PFSK-1 (cell line): Measurements from ENCODE around the gene NMB.

Experiments used
- FOXP2 ChIP-seq: optimal IDR thresholded peaks from 2 replicates; pipeline ENCODE3; 2011; ENCODE audit warnings: borderline replicate concordance, control low read depth, inconsistent platforms; ENCODE audit not compliant: insufficient read depth; ENCODE audit errors: extremely low read length, extremely low read depth
- POLR2AphosphoS5 ChIP-seq: IDR thresholded peaks from 2 replicates; pipeline ENCODE4 v1.6.1; 2012; ENCODE audit warnings: low read depth, mild to moderate bottlenecking, control low read depth, low read length, moderate library complexity
- SIN3A ChIP-seq: IDR thresholded peaks from 2 replicates; pipeline ENCODE4 v1.6.1; 2012; ENCODE audit warnings: mild to moderate bottlenecking, low read length, moderate library complexity, borderline replicate concordance; ENCODE audit not compliant: insufficient read depth
- TAF1 ChIP-seq: IDR thresholded peaks from 2 replicates; pipeline ENCODE4 v1.6.1; 2012; ENCODE audit warnings: low read length, control low read depth, borderline replicate concordance; ENCODE audit not compliant: insufficient read depth
- TF ChIP-seq, protein P1 (sequence below), 2 experiments: IDR thresholded peaks; 2 replicates each; pipeline versions ENCODE4 v1.6.1 to v1.8.0; 2011 to 2012; ENCODE audit warnings: low read depth in 2 of 2, low read length in 2 of 2, control low read depth in 1 of 2, inconsistent platforms in 1 of 2, mild to moderate bottlenecking in 1 of 2, moderate library complexity in 1 of 2; ENCODE audit not compliant: insufficient read depth in 1 of 2

The NMB gene

DNA sequence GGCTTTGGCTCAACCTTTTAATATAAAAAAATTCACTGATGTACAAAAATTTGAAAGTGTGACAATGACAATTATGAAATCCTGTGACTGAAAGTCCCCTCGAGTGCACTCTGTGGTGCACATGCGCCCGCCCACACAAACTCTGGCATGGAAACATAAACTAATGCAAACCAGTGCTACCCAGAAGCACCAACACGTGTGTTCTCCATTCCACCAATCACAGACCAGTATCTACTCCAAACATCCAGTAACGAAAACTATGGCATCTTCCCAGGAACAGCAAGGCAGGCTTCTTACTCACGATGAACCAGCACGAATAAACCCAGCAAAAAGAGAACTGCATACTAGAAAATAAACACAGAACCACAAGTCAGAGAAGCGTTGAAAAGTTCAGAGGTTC lies 11.7 kb upstream of the NMB start:
- TF ChIP-seq, protein P1, sequence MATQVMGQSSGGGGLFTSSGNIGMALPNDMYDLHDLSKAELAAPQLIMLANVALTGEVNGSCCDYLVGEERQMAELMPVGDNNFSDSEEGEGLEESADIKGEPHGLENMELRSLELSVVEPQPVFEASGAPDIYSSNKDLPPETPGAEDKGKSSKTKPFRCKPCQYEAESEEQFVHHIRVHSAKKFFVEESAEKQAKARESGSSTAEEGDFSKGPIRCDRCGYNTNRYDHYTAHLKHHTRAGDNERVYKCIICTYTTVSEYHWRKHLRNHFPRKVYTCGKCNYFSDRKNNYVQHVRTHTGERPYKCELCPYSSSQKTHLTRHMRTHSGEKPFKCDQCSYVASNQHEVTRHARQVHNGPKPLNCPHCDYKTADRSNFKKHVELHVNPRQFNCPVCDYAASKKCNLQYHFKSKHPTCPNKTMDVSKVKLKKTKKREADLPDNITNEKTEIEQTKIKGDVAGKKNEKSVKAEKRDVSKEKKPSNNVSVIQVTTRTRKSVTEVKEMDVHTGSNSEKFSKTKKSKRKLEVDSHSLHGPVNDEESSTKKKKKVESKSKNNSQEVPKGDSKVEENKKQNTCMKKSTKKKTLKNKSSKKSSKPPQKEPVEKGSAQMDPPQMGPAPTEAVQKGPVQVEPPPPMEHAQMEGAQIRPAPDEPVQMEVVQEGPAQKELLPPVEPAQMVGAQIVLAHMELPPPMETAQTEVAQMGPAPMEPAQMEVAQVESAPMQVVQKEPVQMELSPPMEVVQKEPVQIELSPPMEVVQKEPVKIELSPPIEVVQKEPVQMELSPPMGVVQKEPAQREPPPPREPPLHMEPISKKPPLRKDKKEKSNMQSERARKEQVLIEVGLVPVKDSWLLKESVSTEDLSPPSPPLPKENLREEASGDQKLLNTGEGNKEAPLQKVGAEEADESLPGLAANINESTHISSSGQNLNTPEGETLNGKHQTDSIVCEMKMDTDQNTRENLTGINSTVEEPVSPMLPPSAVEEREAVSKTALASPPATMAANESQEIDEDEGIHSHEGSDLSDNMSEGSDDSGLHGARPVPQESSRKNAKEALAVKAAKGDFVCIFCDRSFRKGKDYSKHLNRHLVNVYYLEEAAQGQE (IDR thresholded peaks at IDR 0.05; ENCODE audit: insufficient read depth in 1 of 2, low read depth in 2 of 2, low read length in 2 of 2): no peak
- no peak for TF ChIP-seq POLR2AphosphoS5
- no peak for TF ChIP-seq SIN3A
- no peak for TF ChIP-seq TAF1
- TF ChIP-seq FOXP2: no peak

DNA sequence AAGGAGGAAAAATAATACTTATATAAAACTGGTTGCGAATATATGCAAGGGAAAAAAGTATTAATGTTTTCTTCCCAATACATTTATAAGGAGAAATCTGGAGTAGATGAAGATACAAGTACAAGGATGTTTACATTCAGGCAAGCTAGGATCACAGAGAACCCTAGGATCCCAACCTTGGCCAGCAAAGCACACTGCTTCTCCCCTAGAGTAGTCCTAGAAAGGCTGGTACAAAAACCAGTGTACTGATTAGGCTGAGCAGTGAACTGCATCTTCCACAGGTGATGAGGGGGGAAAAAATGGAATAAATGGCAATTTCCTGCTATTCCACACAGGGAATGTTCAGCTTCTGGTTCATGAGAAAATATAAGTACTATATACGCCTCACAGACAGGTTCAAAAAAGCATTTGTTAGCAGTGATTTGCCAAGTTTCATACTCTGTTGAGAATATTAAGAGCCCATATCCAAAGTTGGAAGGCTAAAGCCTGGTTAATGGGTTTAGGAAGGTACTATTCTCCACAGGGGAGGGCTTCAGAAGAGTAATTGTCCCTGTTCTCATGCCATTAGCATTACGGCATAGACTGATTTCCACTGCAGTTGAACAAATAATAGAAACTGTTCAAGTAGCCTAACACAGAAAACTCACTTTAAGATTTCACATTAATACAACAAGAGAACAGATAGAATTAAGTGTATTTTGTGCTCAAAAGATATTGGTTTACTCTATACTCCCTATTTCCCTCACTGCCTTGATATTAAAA lies 10.4 kb upstream of the NMB start:
- TF ChIP-seq, protein P1 (IDR thresholded peaks at IDR 0.05; ENCODE audit: insufficient read depth in 1 of 2, low read depth in 2 of 2, low read length in 2 of 2): no peak
- TF ChIP-seq POLR2AphosphoS5 (no peak), TAF1 (no peak), SIN3A (no peak), FOXP2 (no peak)

DNA sequence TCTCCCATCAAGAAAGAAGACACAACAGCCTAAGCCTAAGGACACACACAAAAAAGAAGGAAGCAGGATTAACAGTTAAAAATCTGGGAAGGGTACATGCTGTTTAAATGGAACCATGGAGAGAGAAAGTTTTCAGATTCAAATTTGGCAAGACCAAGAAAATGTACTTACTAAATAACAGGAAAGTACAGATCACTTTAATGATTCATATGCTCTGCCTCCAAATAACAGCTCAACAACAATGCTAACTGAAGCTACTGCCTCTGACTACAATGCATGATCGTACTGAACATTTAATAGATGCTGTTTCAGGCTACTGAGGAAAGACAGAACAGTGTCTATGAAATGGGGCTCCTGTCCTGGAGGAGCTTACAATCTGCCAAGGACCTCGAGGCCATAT lies 8.4 kb upstream of the NMB start:
- no peak for TF ChIP-seq FOXP2
- TF ChIP-seq, protein P1 (IDR thresholded peaks at IDR 0.05; ENCODE audit: insufficient read depth in 1 of 2, low read depth in 2 of 2, low read length in 2 of 2): no peak
- no peak for TF ChIP-seq POLR2AphosphoS5
- TF ChIP-seq SIN3A: no peak
- TF ChIP-seq TAF1: no peak

DNA sequence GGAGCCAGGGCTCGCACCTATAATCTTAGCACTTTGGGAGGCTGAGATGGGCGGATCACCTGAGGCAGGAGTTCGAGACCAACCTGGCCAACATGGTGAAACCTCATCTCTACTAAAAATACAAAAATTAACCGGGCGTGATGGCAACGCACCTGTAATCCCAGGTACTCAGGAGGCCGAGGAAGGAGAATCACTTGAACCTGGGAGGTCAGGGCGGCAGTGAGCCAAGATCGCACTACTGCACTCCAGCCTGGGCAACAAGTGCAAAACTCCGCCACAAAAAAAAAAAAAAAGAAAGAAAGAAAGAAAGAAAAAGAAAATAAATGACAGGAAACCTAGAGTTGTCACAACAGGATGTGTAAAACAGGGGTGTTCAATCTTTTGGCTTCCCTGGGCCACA lies 3.0 kb upstream of the NMB start:
- TF ChIP-seq FOXP2: no peak
- TF ChIP-seq POLR2AphosphoS5: no peak
- TF ChIP-seq SIN3A: no peak
- TF ChIP-seq TAF1: no peak
- TF ChIP-seq, protein P1 (IDR thresholded peaks at IDR 0.05; ENCODE audit: insufficient read depth in 1 of 2, low read depth in 2 of 2, low read length in 2 of 2): no peak
